Stimulated activated CD8-positive, alpha-beta memory T cell treated with anti-CD3 and anti-CD28 coated beads, Interleukin-4, amount 100 ng/mL, for 1 hour (primary cell): ENCODE data around the gene LUC7L.
"Not testable (repeated sequence)": the region's sequence is repeated elsewhere in the genome, so short reads cannot be mapped to it uniquely, and the experiment has no call there.

Experiments used
- DNase-seq, 2 donors: peaks; one replicate each; pipeline ENCODE4 v3.0.0-alpha.2; 2020; ENCODE audit warnings: low read depth in 2 of 2, low spot score in 1 of 2

LUC7L gene

DNA sequence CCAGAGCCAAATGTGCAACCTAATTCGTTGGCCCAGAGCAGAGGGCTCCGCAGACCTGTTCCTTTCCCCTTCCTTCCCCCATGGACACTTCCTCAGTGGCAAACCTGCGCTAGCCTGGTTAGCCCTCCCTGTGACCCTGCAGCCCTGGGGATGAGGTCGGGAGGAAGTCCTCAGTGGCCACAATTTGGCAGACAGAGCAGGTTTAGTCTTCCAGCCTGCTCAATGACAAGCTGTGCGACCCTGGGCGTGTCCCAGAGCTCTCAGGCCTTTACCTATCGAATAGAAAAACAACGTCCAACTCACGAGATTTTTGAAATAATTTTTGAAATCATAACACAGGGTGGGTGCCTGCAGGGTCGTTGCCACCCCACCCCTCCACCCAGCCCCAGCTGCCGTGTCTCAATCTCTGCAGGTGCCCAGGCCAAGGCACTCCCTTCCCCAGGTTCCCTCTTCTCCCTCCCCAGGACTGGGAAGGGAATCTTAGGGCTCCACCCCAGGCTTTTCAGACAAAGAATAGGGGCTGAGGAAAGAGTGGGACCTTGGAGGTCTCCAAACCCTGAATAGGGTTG lies 62.0 kb downstream of the LUC7L start:
- no peak for DNase-seq

DNA sequence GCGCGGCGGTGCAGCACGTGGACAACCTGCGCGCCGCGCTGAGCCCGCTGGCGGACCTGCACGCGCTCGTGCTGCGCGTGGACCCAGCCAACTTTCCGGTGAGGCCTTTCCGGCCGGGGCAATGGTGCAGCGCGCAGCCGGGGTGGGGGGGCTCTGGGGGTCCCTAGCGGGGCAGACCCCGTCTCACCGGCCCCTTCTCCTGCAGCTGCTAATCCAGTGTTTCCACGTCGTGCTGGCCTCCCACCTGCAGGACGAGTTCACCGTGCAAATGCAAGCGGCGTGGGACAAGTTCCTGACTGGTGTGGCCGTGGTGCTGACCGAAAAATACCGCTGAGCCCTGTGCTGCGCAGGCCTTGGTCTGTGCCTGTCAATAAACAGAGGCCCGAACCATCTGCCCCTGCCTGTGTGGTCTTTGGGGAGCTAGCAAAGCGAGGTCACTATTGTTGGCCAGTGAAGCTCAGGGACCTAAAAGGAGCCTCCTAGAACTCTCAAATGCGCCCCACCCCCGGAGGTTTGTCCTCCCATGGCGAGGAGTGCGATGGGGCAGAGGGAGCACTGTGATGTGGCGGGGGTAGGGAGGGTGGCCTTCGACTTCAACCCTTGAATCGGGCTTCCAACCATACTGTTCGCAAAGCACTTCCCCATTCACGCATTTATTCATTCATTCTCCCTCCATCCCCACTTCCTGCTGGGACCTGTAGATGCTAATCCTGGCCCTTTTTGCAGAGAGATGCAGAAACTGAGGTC lies 62.7 kb downstream of the LUC7L start:
- DNase-seq, result no peak

DNA sequence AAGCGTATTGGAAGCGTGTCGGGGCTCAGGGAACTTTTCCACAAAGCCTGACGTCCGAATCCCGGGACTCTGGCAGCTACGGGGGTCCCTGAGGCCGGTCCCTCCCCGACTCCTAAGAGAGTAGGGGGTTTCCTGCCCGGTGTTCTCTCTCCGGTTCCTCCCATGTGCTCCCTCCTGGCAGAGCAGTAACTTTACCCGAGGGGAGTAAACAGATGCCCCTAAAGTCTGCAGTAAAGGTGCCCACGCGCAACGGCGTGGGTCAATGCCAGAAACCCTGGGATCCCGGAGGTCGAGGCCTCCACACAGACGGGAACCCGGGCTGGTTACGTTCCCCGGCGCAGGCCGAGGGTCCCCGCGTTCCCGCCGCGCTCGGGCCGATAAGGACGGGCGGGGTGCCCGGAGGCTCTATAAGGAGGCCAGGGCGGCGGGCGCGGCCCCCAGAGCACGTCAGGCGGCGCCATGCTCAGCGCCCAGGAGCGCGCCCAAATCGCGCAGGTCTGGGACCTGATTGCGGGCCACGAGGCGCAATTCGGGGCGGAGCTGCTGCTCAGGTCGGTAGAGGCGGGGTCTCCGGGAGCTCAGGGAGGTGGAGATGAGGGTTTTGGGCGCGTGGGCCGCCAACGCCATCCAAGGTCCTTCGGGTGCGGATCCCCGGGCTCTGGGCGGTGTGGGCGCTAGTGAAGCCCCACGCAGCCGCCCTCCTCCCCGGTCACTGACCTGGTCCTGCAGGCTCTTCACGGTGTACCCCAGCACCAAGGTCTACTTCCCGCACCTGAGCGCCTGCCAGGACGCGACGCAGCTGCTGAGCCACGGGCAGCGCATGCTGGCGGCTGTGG lies 63.5 kb downstream of the LUC7L start, which contains the start of gene HBM:
Gene HBM, plus strand, starts transcription at position 440 of the 836 bp plus-strand sequence. Its CDS starts 20 bp downstream, at position 460.
- DNase-seq, result no peak

DNA sequence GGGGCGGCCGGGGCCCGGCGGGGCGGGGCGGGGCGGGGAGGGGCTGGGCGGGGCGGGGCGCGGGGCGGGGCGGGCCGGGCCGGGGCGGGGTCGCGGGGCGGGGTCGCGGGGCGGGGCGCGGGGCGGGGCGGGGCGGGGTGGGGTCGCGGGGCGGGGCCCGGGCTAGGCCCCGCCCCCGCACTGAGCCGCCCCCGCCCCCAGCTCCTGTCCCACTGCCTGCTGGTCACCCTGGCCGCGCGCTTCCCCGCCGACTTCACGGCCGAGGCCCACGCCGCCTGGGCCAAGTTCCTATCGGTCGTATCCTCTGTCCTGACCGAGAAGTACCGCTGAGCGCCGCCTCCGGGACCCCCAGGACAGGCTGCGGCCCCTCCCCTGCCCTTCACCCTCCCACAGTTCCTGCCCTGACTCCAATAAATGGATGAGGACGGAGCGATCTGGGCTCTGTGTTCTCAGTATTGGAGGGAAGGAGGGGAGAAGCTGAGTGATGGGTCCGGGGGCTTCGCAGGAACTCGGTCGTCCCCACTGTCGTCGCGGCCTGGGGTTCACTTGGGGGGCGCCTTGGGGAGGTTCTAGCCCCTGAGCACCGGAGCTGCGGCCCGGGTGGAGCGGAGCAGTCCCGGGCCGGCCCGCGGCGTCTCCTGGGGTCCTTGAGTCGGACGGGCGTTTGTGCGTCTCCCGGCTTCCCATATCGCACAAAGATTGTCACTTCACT lies 64.3 kb downstream of the LUC7L start:
- DNase-seq, result no peak

DNA sequence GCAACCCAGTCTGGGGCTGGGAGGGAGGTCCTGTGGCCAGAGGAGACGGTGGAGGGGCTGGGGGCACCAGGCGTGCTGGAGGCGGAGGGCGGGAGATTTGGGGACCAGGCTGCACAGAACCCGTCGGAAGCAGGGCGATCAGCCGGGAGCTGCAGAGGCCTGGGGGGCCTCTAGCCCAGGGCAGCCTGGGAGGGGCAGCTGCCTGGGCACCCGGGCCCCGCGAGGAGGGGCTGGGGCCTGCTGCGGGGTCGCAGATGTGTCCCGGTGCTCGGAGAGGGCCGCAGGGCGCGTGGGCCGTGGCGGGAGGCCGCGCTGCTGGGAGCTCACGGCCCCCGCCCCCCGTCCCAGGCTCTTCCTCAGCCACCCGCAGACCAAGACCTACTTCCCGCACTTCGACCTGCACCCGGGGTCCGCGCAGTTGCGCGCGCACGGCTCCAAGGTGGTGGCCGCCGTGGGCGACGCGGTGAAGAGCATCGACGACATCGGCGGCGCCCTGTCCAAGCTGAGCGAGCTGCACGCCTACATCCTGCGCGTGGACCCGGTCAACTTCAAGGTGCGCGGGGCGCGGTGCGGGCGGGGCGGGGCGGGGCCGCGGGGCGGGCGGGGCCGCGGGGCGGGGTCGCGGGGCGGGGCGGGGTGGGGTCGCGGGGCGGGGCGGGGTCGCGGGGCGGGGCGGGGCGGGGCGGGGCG lies 65.0 kb downstream of the LUC7L start:
- not testable (repeated sequence) for DNase-seq

DNA sequence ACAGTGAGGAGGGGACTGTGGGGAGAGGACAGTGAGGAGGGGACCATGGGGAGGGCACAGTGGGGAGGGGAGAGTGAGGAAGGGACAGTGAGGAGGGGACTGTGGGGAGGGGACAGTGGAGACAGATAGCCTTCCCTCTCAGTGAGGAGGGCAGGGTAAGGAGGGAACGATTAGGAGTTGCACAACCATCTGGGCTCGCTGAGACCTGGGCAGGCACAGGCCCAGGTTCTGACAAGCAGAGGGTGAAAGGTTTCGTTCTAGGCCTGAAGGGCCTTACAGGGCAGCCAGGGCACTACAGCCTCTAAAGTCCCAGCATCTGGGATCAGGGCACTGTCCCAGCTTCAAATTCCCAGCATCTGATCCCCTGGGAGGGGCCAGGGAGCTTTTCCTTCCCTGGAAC lies 65.6 kb downstream of the LUC7L start:
- not testable (repeated sequence) for DNase-seq

DNA sequence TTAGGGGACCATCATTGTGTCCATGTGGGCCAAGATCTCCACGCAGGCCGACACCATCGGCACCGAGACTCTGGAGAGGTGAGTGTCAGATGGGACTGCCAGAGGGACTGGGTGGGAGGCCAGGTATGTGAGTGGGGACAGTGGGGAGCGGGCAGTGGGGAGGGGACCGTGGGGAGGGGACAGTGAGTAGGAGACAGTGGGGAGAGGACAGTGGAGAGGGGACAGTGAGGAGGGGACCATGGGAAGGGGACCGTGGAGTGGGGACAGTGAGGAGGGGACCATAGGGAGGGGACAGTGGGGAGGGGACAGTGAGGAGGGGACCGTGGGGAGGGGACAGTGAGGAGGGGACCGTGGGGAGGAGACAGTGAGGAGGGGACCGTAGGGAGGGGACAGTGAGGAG lies 66.1 kb downstream of the LUC7L start:
- not testable (repeated sequence) for DNase-seq

DNA sequence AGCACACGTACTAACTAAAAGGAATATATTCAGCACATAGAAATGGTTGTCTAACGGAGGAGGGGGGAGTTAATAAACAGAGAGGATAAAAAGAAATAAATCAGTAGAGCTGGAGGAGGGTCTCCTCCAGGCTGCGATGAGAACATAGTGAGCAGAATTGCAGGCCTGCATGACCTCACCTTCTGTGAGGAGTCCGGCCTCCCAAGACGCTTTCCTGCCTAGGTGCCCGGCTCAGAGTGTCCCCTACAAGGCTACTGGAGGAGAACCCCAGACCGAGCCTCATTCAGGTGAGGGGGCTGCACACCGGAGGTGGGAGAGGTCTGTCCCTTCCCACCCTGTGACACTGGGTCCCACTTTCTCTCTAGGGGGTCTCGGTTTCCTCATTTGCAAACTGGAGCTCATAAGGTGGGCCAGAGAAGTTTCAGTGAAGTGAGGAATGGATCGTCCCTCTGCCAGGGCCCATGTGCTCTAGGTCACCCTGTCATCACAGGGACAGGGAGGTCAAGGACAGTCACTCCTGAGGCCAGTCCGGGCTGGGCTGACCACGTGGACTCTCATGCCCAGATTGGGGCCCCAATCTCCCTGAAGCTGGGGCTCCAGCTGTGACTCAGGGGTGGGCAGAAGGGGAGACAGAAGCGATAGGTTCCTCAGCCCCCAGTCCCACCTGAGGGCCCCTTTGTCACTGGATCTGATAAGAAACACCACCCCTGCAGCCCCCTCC lies 66.8 kb downstream of the LUC7L start:
- no peak for DNase-seq

DNA sequence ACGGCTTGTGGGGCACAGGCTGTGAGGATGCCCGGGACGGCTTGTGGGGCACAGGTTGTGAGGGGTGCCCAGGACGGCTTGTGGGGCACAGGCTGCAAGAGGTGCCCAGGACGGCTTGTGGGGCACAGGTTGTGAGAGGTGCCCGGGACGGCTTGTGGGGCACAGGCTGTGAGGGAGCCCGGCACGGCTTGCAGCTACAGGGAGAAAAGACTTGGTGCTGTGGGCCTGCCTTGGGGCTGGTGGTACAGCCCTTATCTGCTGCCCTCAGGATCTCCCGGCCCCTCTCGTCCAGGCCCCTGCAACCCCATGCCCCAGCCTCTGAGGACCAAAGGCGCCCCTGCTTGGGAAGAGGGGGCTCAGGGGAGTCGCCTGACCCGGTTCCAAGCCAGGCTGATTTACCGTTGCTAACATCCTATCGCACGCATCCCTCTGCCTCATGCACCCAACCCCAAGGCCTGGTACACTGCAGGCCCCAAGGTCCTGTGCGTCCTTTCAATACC lies 68.5 kb downstream of the LUC7L start:
- DNase-seq, result no peak

DNA sequence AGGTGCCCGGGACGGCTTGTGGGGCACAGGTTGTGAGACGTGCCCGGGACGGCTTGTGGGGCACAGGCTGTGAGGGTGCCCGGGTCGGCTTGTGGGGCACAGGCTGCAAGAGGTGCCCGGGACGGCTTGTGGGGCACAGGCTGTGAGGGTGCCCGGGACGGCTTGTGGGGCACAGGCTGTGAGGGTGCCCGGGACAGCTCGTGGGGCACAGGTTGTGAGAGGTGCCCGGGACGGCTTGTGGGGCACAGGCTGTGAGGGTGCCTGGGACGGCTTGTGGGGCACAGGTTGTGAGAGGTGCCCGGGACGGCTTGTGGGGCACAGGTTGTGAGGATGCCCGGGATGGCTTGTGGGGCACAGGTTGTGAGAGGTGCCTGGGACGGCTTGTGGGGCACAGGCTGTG lies 69.0 kb downstream of the LUC7L start:
- not testable (repeated sequence) for DNase-seq

DNA sequence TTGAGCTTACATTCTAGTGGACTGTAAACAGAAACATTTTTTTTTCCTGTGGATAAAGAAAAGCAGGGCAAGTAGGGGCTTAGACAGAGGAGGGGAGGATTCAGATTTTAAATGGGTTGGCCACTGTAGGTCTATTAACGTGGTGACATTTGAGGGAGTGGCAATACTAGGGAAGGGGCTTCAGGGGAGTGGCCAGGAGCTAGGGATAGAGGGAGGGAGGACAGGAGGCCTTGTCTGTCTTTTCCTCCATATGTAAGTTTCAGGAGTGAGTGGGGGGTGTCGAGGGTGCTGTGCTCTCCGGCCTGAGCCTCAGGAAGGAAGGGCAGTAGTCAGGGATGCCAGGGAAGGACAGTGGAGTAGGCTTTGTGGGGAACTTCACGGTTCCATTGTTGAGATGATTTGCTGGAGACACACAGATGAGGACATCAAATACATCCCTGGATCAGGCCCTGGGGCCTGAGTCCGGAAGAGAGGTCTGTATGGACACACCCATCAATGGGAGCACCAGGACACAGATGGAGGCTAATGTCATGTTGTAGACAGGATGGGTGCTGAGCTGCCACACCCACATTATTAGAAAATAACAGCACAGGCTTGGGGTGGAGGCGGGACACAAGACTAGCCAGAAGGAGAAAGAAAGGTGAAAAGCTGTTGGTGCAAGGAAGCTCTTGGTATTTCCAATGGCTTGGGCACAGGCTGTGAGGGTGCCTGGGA lies 70.0 kb downstream of the LUC7L start:
- DNase-seq, result no peak

DNA sequence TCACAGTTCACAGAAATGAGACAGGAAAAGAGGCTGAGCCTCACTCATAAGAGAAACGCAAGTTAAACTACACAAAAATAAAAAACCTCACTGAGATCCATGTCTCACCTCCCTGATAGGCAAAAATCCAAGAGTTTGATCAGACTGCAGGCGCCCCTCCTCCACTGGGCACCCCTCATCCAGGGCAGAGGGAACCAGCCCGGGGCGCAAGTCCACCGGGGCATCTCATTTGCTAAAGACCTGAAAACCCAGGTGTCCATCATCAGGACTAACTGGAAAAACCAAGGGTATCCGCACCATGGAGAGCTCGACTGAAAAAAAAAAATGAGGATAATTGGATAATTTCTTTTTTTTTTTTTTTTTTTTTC lies 74.2 kb downstream of the LUC7L start:
- DNase-seq, result no peak

DNA sequence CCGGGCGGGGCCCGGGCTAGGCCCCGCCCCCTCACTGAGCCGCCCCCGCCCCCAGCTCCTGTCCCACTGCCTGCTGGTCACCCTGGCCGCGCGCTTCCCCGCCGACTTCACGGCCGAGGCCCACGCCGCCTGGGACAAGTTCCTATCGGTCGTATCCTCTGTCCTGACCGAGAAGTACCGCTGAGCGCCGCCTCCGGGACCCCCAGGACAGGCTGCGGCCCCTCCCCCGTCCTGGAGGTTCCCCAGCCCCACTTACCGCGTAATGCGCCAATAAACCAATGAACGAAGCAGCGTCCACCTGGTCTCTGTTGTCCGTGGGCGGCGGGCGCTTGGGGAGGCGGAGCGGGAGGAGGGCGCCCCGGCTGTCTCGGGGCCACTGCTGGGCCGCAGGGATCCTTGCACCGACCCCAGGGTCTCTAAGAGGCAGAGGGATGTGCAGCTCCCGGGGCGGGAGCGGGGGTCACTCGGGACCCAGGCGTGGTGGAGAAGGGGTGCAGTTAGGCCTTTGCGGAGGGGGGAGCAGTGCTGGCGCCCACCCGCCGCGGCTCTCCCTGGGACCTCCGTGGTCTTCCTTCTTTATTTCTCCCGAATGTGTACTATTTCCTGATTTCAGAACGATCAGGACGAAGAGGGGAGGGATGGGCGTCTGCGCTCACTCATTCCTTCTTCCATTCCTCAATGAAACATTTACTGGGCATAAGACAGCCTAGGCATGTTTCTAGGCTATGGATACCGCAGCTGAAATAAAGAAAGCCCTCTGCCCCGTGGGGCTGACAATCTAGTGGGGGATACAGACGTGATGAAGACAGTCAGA lies 74.8 kb downstream of the LUC7L start:
- no peak for DNase-seq

DNA sequence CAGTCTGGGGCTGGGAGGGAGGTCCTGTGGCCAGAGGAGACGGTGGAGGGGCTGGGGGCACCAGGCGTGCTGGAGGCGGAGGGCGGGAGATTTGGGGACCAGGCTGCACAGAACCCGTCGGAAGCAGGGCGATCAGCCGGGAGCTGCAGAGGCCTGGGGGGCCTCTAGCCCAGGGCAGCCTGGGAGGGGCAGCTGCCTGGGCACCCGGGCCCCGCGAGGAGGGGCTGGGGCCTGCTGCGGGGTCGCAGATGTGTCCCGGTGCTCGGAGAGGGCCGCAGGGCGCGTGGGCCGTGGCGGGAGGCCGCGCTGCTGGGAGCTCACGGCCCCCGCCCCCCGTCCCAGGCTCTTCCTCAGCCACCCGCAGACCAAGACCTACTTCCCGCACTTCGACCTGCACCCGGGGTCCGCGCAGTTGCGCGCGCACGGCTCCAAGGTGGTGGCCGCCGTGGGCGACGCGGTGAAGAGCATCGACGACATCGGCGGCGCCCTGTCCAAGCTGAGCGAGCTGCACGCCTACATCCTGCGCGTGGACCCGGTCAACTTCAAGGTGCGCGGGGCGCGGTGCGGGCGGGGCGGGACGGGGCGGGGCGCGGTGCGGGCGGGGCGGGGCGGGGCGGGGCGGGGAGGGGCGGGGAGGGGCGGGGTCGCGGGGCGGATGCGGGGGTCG lies 75.6 kb downstream of the LUC7L start:
- DNase-seq, result not testable (repeated sequence)

DNA sequence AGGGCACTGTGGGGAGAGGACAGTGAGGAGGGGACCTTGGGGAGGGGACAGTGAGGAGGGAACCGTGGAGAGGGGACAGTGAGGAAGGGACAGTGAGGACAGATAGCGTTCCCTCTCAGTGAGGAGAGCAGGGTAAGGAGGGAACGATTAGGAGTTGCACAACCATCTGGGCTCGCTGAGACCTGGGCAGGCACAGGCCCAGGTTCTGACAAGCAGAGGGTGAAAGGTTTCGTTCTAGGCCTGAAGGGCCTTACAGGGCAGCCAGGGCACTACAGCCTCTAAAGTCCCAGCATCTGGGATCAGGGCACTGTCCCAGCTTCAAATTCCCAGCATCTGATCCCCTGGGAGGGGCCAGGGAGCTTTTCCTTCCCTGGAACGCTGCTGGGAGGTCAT lies 76.1 kb downstream of the LUC7L start:
- not testable (repeated sequence) for DNase-seq

DNA sequence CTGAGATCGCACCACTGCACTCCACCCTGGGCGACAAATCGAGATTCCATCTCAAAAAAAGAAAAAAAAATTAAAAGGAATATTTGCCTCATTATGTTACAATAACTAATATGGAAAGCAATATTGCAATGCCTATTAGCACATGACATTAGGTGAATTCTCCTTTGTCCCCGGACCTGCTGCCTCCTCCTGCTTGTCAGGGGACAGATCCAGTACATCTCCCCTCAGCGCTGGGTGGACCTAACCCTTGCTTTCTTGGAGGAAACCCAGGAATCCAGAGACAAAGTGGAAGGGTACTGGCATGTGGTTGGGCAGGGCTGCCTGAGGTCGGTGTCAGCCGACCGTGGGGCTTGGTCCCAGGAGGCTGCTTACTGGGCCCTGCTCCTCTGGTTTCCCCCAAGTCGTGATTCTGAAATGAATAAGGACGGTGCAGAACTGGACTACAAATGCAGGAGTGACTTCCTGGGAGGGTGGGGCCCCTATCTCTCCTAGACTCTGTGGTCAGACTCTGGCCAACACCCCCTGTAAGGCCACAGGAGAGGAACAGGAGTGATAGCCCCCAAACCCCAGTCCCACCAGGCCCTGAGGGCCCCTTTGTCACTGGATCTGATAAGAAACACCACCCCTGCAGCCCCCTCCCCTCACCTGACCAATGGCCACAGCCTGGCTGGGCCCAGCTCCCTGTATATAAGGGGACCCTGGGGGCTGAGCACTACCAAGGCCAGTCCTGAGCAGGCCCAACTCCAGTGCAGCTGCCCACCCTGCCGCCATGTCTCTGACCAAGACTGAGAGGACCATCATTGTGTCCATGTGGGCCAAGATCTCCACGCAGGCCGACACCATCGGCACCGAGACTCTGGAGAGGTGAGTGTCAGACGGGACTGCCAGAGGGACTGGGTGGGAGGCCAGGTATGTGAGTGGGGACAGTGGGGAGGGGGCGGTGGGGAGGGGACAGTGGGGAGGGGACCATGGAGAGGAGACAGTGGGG lies 76.8 kb downstream of the LUC7L start, which contains the start of gene HBZ:
Gene HBZ, plus strand, starts transcription at position 504 of the 988 bp plus-strand sequence. Its CDS starts 266 bp downstream, at position 770.
- no peak for DNase-seq
